Ectodermal cell (in vitro differentiated cells): ENCODE results near the gene PINLYP.

Experiments
- H3K27ac ChIP-seq: 2 replicates; pipeline ENCODE4 v1.7.0; 2013; ENCODE audit warnings: mild to moderate bottlenecking, low read depth, low read length; ENCODE audit not compliant: insufficient read depth, poor library complexity, severe bottlenecking
- H3K27me3 ChIP-seq: 2 replicates; pipeline ENCODE4 v1.7.0; 2013; ENCODE audit warnings: mild to moderate bottlenecking, low read length; ENCODE audit not compliant: insufficient read depth, control insufficient read depth, poor library complexity, severe bottlenecking
- H3K36me3 ChIP-seq: one replicate; pipeline ENCODE4 v1.7.0; 2013; ENCODE audit warnings: low read length; ENCODE audit not compliant: control insufficient read depth, insufficient read depth
- H3K4me1 ChIP-seq: one replicate; pipeline ENCODE4 v1.7.0; 2013; ENCODE audit warnings: low read length; ENCODE audit not compliant: control insufficient read depth, insufficient read depth
- H3K4me3 ChIP-seq: 2 replicates; pipeline ENCODE4 v1.7.0; 2013; ENCODE audit warnings: low read depth, low read length, control low read depth; ENCODE audit not compliant: insufficient read depth
- H3K9me3 ChIP-seq: 2 replicates; pipeline ENCODE4 v1.7.0; 2013; ENCODE audit warnings: mild to moderate bottlenecking, low read length, moderate library complexity; ENCODE audit not compliant: control insufficient read depth
- WGBS, 2 experiments: methylation state at CpG; one replicate each; pipeline ENCODE4 v1.1.7; 2013; ENCODE audit warnings: missing lambda C conversion rate in 2 of 2; 5-methylcytosine and 5-hydroxymethylcytosine counted together

Gene PINLYP

DNA sequence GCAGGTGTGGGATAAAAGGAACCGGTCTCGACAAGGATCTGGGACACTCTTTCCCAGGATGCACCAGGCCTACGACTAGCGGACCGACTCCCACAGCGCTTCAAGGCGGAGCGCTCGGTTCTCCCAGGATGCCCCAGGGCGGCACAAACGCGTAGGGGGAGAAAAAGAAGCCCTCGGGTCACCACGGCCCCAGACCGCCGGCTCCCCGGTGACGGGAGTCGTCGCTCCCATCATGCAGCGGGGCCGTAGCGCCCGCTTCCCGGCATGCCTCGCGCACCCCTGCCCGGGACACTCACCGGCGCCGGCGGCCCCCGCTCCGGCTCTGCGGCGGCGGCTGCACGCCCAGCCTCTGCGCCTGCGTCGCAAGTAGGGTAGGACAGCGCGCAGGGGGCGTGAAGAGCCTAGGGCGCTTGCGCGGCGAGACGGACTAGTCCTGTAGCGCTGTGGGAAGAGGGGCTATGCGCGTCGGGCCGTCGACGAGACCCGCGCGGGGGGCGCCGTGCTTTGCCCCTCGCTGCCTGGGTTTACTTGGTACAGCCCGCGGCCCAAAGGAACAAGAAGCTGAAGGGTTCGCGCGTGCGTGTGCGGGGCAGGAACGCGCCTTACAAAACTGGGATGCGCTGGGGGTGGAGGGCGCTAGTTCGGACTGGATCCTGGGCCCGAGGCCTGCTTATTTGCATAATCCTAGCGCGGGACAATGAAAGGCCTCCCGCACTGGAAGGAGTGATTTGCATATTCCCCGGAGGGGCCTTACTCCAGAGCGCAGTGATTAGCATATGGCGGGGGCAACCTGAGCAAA is 43.9 kb downstream of the PINLYP start, which contains the start of gene ZNF428:
Gene ZNF428, minus strand, starts transcription at position 368 of the 799 bp plus-strand sequence. CDS start 5,325 bp downstream, outside the sequence.
- Histone ChIP-seq H3K4me1 (peaks cover 4% of the 10 kb centered on the region), H3K36me3 (peaks cover 2% of the 10 kb centered on the region), H3K9me3 (no peaks in the 10 kb centered on the region), H3K4me3 (peak within 1 kb of the TSS; percentile 52), H3K27me3 (no peaks in the 10 kb centered on the region), H3K27ac (peak within 1 kb of the TSS; percentile 100)
- 0% methylated on average over 81 of the region's 81 CpGs for WGBS, 2 experiments

DNA sequence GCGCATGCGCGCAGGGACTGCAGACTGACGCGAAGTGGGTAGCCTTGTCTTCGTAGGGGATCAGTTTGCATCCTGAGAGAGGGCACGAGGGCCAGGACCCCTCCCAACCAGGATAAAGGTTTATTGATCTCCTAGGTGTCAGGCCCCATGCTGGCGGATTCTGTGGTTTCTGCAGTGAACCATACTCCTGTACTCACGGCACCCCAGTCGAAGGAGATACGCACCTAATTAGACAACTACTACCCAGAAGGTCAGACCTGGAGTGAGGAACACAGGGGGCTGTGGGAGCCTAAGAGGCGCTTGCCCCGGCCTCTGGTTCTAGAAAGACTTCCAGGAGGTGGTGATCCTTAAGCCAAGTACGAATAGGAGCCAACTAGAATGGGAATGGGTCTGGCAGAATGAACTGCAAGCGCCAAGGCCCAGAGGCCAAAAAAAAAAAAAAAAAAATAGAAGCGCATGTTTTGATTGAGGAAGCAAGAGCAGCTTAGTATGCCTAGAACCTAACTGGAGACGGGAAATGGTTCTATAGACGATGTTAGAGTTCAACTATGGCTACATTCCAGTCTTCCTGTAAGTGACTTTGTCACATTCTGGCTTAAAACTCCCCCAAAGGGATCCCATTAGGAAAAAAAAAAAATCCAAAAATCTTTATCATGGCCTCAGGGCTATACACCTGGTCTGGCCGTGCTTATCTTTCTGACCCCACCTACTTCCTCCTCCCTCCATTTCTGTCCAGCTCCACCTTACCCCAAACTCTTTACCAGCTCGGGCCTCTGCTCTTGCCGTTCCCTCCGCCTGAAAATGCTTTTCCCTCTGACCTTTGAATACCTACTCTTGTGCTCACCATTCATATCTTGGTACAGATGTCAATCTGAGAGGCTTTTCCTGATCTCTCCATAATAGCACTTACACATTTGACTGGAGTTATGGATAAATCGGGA is 44.7 kb downstream of the PINLYP start:
- Histone ChIP-seq H3K9me3 (no peaks in the 10 kb centered on the region), H3K36me3 (peaks cover 2% of the 10 kb centered on the region), H3K4me3 (peak overlapping the region; percentile 52), H3K27me3 (no peaks in the 10 kb centered on the region), H3K27ac (peak overlapping the region; percentile 100), H3K4me1 (peaks cover 4% of the 10 kb centered on the region)
- WGBS, 2 experiments: 53 to 54% methylated on average over 23 of the region's 23 CpGs

- H3K27ac ChIP-seq: no peak overlapping the region
- H3K27me3 ChIP-seq: no peaks in the 10 kb centered on the region
- WGBS, 2 experiments: 77 to 81% methylated on average over 3 of the region's 4 CpGs
- H3K4me3 ChIP-seq: no peak overlapping the region
- H3K9me3 ChIP-seq: no peaks in the 10 kb centered on the region
- peaks cover 12% of the 10 kb centered on the region for H3K36me3 ChIP-seq
- H3K4me1 ChIP-seq: peaks cover 4% of the 10 kb centered on the region
Observed at GRCh38 chr19:43622070-43622469, 46.5 kb downstream of the PINLYP start.

- H3K9me3 ChIP-seq: no peaks in the 10 kb centered on the region
- WGBS, 2 experiments: 100% methylated on average over 1 of the region's 1 CpG; no CpG with 5 or more reads in 1 of the 2 experiments
- peaks cover 4% of the 10 kb centered on the region for H3K4me1 ChIP-seq
- H3K27me3 ChIP-seq: no peaks in the 10 kb centered on the region
- H3K4me3 ChIP-seq: no peak overlapping the region
- H3K36me3 ChIP-seq: peaks cover 12% of the 10 kb centered on the region
- H3K27ac ChIP-seq: no peak overlapping the region
Observed at GRCh38 chr19:43622956-43623355, 47.4 kb downstream of the PINLYP start.

- H3K36me3 ChIP-seq: peaks cover 12% of the 10 kb centered on the region
- no peaks in the 10 kb centered on the region for H3K9me3 ChIP-seq
- no peaks in the 10 kb centered on the region for H3K27me3 ChIP-seq
- H3K4me3 ChIP-seq: no peak overlapping the region
- WGBS, 2 experiments: 93 to 94% methylated on average over 35 of the region's 35 CpGs
- no peak overlapping the region for H3K27ac ChIP-seq
- H3K4me1 ChIP-seq: peaks cover 4% of the 10 kb centered on the region
Observed at GRCh38 chr19:43623889-43624670, 48.5 kb downstream of the PINLYP start.

- WGBS, 2 experiments: 30 to 36% methylated on average over 30 of the region's 30 CpGs
- Histone ChIP-seq H3K27me3 (no peaks in the 10 kb centered on the region), H3K4me1 (peaks cover 4% of the 10 kb centered on the region), H3K36me3 (peaks cover 12% of the 10 kb centered on the region), H3K27ac (no peak overlapping the region), H3K9me3 (no peaks in the 10 kb centered on the region), H3K4me3 (no peak overlapping the region)
Observed at GRCh38 chr19:43624933-43625332, 49.3 kb downstream of the PINLYP start.

GRCh38 chr19:43625918-43626579 is 50.4 kb downstream of the PINLYP start:
- H3K27ac ChIP-seq: no peak overlapping the region
- H3K36me3 ChIP-seq: peaks cover 12% of the 10 kb centered on the region
- no peaks in the 10 kb centered on the region for H3K4me1 ChIP-seq
- H3K9me3 ChIP-seq: no peaks in the 10 kb centered on the region
- H3K4me3 ChIP-seq: no peak overlapping the region
- 90 to 93% methylated on average over 30 of the region's 32 CpGs for WGBS, 2 experiments
- no peaks in the 10 kb centered on the region for H3K27me3 ChIP-seq

GRCh38 chr19:43626838-43627237 is 51.2 kb downstream of the PINLYP start:
- Histone ChIP-seq H3K4me1 (no peaks in the 10 kb centered on the region), H3K36me3 (peaks cover 12% of the 10 kb centered on the region), H3K4me3 (no peak overlapping the region), H3K9me3 (no peaks in the 10 kb centered on the region), H3K27ac (no peak overlapping the region), H3K27me3 (no peaks in the 10 kb centered on the region)
- WGBS, 2 experiments: 86 to 90% methylated on average over 17 of the region's 17 CpGs

DNA sequence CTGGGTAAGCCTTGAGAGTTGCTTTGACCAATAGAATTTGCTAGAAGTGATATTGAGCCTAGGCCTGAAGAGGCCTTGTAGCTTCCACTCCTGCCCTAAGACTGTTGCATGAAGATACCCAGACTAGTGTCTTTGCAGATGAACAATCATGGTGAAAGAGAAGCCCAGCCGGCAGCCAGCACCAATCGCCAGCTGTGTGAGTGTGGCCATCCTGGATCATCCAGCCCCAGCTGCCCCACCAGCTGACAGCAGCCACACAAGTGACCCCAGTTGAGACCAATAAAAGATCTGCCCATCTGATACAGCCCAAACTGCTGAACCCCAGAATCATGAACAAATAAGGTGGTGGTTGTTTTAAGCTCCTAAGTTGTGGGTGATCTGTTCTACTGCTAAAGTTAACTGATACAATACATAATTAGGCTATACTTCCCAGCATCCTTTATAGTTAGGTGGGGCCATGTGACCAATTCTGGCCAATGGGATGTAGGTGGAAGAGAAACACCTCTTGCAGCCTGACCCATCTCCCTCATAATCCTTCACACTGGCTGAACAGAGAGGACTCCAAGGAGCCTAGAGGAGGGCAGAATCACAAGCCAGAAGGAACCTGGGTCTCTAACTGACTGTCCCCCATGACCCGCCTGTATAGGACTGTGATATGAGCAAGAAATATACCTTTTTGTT is 53.2 kb downstream of the PINLYP start:
- Histone ChIP-seq H3K4me3 (no peak overlapping the region), H3K27me3 (no peaks in the 10 kb centered on the region), H3K36me3 (peaks cover 12% of the 10 kb centered on the region), H3K27ac (no peak overlapping the region), H3K9me3 (no peaks in the 10 kb centered on the region), H3K4me1 (no peaks in the 10 kb centered on the region)
- 90 to 95% methylated on average over 3 of the region's 3 CpGs for WGBS, 2 experiments
